Thymus (tissue), 11 donors: ENCODE results near the gene ARMC5. TPM values are rescaled to one million over a fixed set of nuclear protein-coding genes. Genes with fewer than 3 reads are reported as not detected.

Experiments used
- DNase-seq, 9 donors: peaks; one replicate each; pipeline ENCODE4 v3.0.0-alpha.2; 2013; ENCODE audit warnings: low spot score in 9 of 9, low read depth in 6 of 9, missing footprints in 1 of 9
- H3K27ac ChIP-seq, 2 donors: one replicate each; pipeline ENCODE4 v1.5.1; 2013; ENCODE audit warnings: control low read depth in 1 of 2, low read depth in 1 of 2, low read length in 1 of 2, mild to moderate bottlenecking in 1 of 2, moderate library complexity in 1 of 2
- H3K27me3 ChIP-seq, 2 donors: one replicate each; pipeline ENCODE4 v1.5.1; 2013; ENCODE audit warnings: low read length in 1 of 2; ENCODE audit not compliant: control insufficient read depth in 2 of 2, insufficient read depth in 1 of 2
- H3K36me3 ChIP-seq, 2 donors: one replicate each; pipeline ENCODE4 v1.5.1; 2013; ENCODE audit warnings: low read length in 1 of 2, mild to moderate bottlenecking in 1 of 2, moderate library complexity in 1 of 2; ENCODE audit not compliant: control insufficient read depth in 2 of 2, insufficient read depth in 2 of 2
- H3K4me1 ChIP-seq, 2 donors: one replicate each; pipeline ENCODE4 v1.5.1; 2013; ENCODE audit warnings: low read length in 2 of 2; ENCODE audit not compliant: control insufficient read depth in 2 of 2, insufficient read depth in 2 of 2
- H3K4me3 ChIP-seq, 2 donors: one replicate each; pipeline ENCODE4 v1.5.1; 2013; ENCODE audit warnings: low read length in 2 of 2, control low read depth in 1 of 2, mild to moderate bottlenecking in 1 of 2
- H3K9me3 ChIP-seq, 2 donors: one replicate each; pipeline ENCODE4 v1.5.1; 2013; ENCODE audit warnings: low read length in 1 of 2, mild to moderate bottlenecking in 1 of 2; ENCODE audit not compliant: control insufficient read depth in 2 of 2, insufficient read depth in 1 of 2
- whole genome bisulfite sequencing: extraction: QIAGEN DNeasy Blood & Tissue Kit; methylation state at CpG from one replicate; pipeline ENCODE4 v1.1.7; 2013; 5-methylcytosine and 5-hydroxymethylcytosine counted together
- polyA plus RNA-seq: library from polyadenylated mRNA; stranded (reverse); fragments of 200-250 nt; gene quantifications from one replicate; pipeline ENCODE4 v1.2.3, GENCODE V29; 2013
- total RNA-seq: library from RNA; stranded (reverse); fragments of 120-200 nt; gene quantifications from one replicate; pipeline ENCODE4 v1.2.4, GENCODE V29; 2013
- donor health status: healthy.

ARMC5 gene
- total and polyA plus RNA-seq, 2 donors, result 8.2 to 19.7 TPM

- Histone ChIP-seq H3K36me3 (peaks cover 3 to 22% of the 10 kb centered on the region in 2 donors), H3K27ac (peak overlapping the region in 1 of 2 donors; percentile 20), H3K27me3 (peaks cover 4 to 44% of the 10 kb centered on the region in 2 donors), H3K4me3 (peak overlapping the region; percentile 43 to 61), H3K4me1 (peaks cover 10 to 17% of the 10 kb centered on the region in 2 donors), H3K9me3 (no peaks in the 10 kb centered on the region)
- peak in 7 of 9 donors; percentile 38 to 87 (median 67) for DNase-seq
- WGBS, result 3% methylated on average over 60 of the region's 60 CpGs
These were observed 28.6 kb downstream of the ARMC5 start for GRCh38 chr16:31487720-31488467.

GRCh38 chr16:31488468-31489297, 29.4 kb downstream of the ARMC5 start:
- H3K4me1 ChIP-seq, result peaks cover 10 to 17% of the 10 kb centered on the region in 2 donors
- H3K4me3 ChIP-seq, result peak overlapping the region; percentile 43 to 61
- WGBS, result 71% methylated on average over 77 of the region's 77 CpGs
- peaks cover 4 to 41% of the 10 kb centered on the region in 2 donors for H3K27me3 ChIP-seq
- no peaks in the 10 kb centered on the region for H3K9me3 ChIP-seq
- peak overlapping the region in 1 of 2 donors; percentile 2 for H3K27ac ChIP-seq
- peaks cover 8 to 29% of the 10 kb centered on the region in 2 donors for H3K36me3 ChIP-seq
- no peak for DNase-seq

- Histone ChIP-seq H3K9me3 (no peaks in the 10 kb centered on the region), H3K36me3 (peaks cover 10 to 30% of the 10 kb centered on the region in 2 donors), H3K27ac (no peak overlapping the region), H3K27me3 (peaks cover 4 to 41% of the 10 kb centered on the region in 2 donors), H3K4me1 (peaks cover 10 to 17% of the 10 kb centered on the region in 2 donors), H3K4me3 (no peak overlapping the region)
- WGBS, result 96% methylated on average over 7 of the region's 7 CpGs
- no peak for DNase-seq
These were observed 29.9 kb downstream of the ARMC5 start for GRCh38 chr16:31489298-31489564.

- H3K27me3 ChIP-seq, result peaks cover 4 to 37% of the 10 kb centered on the region in 2 donors
- H3K36me3 ChIP-seq, result peaks cover 10 to 32% of the 10 kb centered on the region in 2 donors
- H3K4me3 ChIP-seq, result no peak overlapping the region
- no peaks in the 10 kb centered on the region for H3K9me3 ChIP-seq
- DNase-seq, result no peak
- H3K4me1 ChIP-seq, result peaks cover 10 to 17% of the 10 kb centered on the region in 2 donors
- no peak overlapping the region for H3K27ac ChIP-seq
- WGBS, result 94% methylated on average over 22 of the region's 22 CpGs
These were observed 30.6 kb downstream of the ARMC5 start for GRCh38 chr16:31489616-31490584.

DNA sequence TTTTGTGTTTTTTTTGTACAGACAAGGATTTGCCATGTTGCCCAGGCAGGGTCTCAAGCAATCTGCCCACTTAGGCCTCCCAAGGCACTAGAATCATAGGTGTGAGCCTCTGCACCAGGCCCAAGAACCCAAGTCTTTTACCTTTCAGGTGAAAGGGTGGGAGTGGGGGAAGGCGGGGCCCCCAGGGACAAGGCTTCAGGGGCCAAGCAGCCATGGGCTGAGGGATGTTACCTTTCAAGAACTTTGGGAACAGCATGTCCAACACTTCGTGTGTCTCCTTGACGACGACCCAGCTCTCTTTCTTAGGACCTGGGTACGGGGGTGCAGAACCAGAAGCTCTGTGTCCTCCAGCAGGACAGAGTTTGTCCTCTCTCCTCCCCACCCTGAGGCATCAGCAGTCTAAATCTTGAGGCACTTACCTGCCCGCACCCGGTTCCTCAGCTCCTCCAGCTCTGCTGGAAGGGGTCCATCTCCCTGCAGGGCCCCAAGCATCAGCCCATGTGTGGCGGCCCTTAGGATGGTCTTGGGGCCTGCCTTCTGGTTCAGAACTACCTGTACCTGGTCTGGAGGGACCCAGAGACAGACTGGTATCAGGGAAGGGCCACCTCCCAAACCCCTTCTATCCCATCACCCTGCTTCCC, 32.6 kb downstream of the ARMC5 start:
- no peak for DNase-seq
- Histone ChIP-seq H3K4me3 (no peak overlapping the region), H3K27ac (no peak overlapping the region), H3K4me1 (peaks cover 9 to 16% of the 10 kb centered on the region in 2 donors), H3K36me3 (peaks cover 10 to 43% of the 10 kb centered on the region in 2 donors), H3K27me3 (peaks cover 0 to 21% of the 10 kb centered on the region in 2 donors), H3K9me3 (no peaks in the 10 kb centered on the region)
- WGBS, result 98% methylated on average over 8 of the region's 8 CpGs

DNA sequence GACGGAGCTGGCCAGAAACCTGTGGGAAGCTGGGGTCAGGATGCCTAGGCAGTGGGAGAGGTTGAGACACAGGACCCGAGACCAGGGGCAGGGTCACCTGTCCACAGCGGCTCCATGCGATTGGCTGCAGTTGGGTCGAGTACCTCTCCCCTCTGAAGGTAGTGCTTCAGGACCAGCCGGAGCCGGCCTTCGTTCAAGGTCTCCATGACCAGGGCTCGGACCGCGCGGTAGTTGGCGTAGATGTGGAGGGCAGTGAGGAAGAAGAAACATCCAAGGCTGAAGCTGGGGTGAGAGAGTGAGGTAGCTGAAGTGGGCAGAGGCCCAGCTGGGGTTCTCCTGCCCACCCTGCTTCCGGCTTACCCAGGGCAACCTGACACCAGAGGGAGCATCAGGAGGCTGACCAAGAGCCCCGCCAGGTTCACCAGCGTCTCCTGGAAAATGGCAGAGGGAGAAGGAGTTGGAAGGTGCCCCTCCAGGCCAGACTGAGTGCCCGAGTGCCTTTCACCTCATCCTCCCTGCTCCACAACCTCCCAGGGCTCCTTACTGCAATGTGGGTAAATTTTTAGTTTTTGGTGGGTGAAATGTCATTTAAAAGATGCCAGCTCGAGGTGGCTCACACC, 34.3 kb downstream of the ARMC5 start:
- Histone ChIP-seq H3K4me1 (peaks cover 0 to under 1% of the 10 kb centered on the region in 2 donors), H3K4me3 (no peak overlapping the region), H3K9me3 (no peaks in the 10 kb centered on the region), H3K27me3 (peaks cover 0 to 4% of the 10 kb centered on the region in 2 donors), H3K27ac (no peak overlapping the region), H3K36me3 (peaks cover 24 to 47% of the 10 kb centered on the region in 2 donors)
- WGBS, result 98% methylated on average over 18 of the region's 18 CpGs
- no peak for DNase-seq

GRCh38 chr16:31496670-31497069, 37.4 kb downstream of the ARMC5 start:
- Histone ChIP-seq H3K4me1 (no peaks in the 10 kb centered on the region), H3K27ac (no peak overlapping the region), H3K9me3 (no peaks in the 10 kb centered on the region), H3K36me3 (peaks cover 32 to 45% of the 10 kb centered on the region in 2 donors), H3K4me3 (no peak overlapping the region), H3K27me3 (no peaks in the 10 kb centered on the region)
- DNase-seq, result no peak
- 98% methylated on average over 10 of the region's 10 CpGs for WGBS

GRCh38 chr16:31498493-31498892, 39.2 kb downstream of the ARMC5 start:
- no peak for DNase-seq
- Histone ChIP-seq H3K27me3 (no peaks in the 10 kb centered on the region), H3K36me3 (peaks cover 25 to 27% of the 10 kb centered on the region in 2 donors), H3K4me3 (no peak overlapping the region), H3K27ac (no peak overlapping the region), H3K4me1 (no peaks in the 10 kb centered on the region), H3K9me3 (no peaks in the 10 kb centered on the region)
- WGBS, result 98% methylated on average over 8 of the region's 8 CpGs
